Activated naive CD8-positive, alpha-beta T cell treated with anti-CD3 and anti-CD28 coated beads for 36 hours (primary cell): ENCODE data around the gene C5AR2. TPM values are rescaled to one million over a fixed set of nuclear protein-coding genes. Genes with fewer than 3 reads are reported as not detected.
A peak's percentile ranks its signal among the peaks of the same experiment; 100 is the strongest.

ENCODE experiments used
- DNase-seq: peaks from one replicate; pipeline ENCODE4 v3.0.0; 2021
- H3K27ac Mint-ChIP-seq: one replicate; pipeline ENCODE4 v1.8.0; 2022; ENCODE audit warnings: mild to moderate bottlenecking, moderate library complexity, mixed read lengths
- H3K27me3 Mint-ChIP-seq: one replicate; pipeline ENCODE4 v1.8.0; 2022; ENCODE audit warnings: mild to moderate bottlenecking, mixed read lengths
- H3K36me3 Mint-ChIP-seq: one replicate; pipeline ENCODE4 v1.8.0; 2021; ENCODE audit warnings: mild to moderate bottlenecking, mixed read lengths
- H3K4me1 Mint-ChIP-seq: one replicate; pipeline ENCODE4 v1.8.0; 2021; ENCODE audit warnings: mixed read lengths
- H3K4me3 Mint-ChIP-seq: one replicate; pipeline ENCODE4 v1.8.0; 2022; ENCODE audit warnings: mild to moderate bottlenecking, moderate library complexity, mixed read lengths
- H3K9me3 Mint-ChIP-seq: one replicate; pipeline ENCODE4 v1.8.0; 2022; ENCODE audit warnings: mixed read lengths
- total RNA-seq, 2 experiments: library from RNA; stranded (reverse); gene quantifications; one replicate each; pipeline ENCODE4 v1.2.3, GENCODE V29; 2021

The C5AR2 gene
- total RNA-seq, 2 experiments from 2014 or later, result not detected

GRCh38 chr19:47370045-47370611 is 38.2 kb downstream of the C5AR2 start:
- Mint-ChIP-seq H3K36me3 (peaks cover 7% of the 10 kb centered on the region), H3K9me3 (no peaks in the 10 kb centered on the region), H3K4me3 (no peak overlapping the region), H3K4me1 (no peaks in the 10 kb centered on the region), H3K27ac (no peak overlapping the region), H3K27me3 (no peaks in the 10 kb centered on the region)
- DNase-seq, result no peak

- no peak overlapping the region for H3K27ac Mint-ChIP-seq
- H3K36me3 Mint-ChIP-seq, result peaks cover 10% of the 10 kb centered on the region
- H3K9me3 Mint-ChIP-seq, result no peaks in the 10 kb centered on the region
- no peak for DNase-seq
- no peaks in the 10 kb centered on the region for H3K4me1 Mint-ChIP-seq
- no peak overlapping the region for H3K4me3 Mint-ChIP-seq
- H3K27me3 Mint-ChIP-seq, result no peaks in the 10 kb centered on the region
Measured at GRCh38 chr19:47371261-47371660, 39.3 kb downstream of the C5AR2 start.

GRCh38 chr19:47372603-47373002 is 40.6 kb downstream of the C5AR2 start:
- H3K9me3 Mint-ChIP-seq, result no peaks in the 10 kb centered on the region
- no peak overlapping the region for H3K4me3 Mint-ChIP-seq
- DNase-seq, result no peak
- no peaks in the 10 kb centered on the region for H3K4me1 Mint-ChIP-seq
- H3K36me3 Mint-ChIP-seq, result peaks cover 7% of the 10 kb centered on the region
- no peak overlapping the region for H3K27ac Mint-ChIP-seq
- H3K27me3 Mint-ChIP-seq, result no peaks in the 10 kb centered on the region

- H3K4me1 Mint-ChIP-seq, result no peaks in the 10 kb centered on the region
- H3K27me3 Mint-ChIP-seq, result no peaks in the 10 kb centered on the region
- H3K9me3 Mint-ChIP-seq, result no peaks in the 10 kb centered on the region
- H3K36me3 Mint-ChIP-seq, result peaks cover 7% of the 10 kb centered on the region
- DNase-seq, result no peak
- H3K27ac Mint-ChIP-seq, result no peak overlapping the region
- no peak overlapping the region for H3K4me3 Mint-ChIP-seq
Measured at GRCh38 chr19:47373246-47374240, 41.6 kb downstream of the C5AR2 start.

- H3K36me3 Mint-ChIP-seq, result peaks cover 7% of the 10 kb centered on the region
- H3K9me3 Mint-ChIP-seq, result no peaks in the 10 kb centered on the region
- peaks cover 2% of the 10 kb centered on the region for H3K4me1 Mint-ChIP-seq
- no peak overlapping the region for H3K27ac Mint-ChIP-seq
- no peak overlapping the region for H3K4me3 Mint-ChIP-seq
- H3K27me3 Mint-ChIP-seq, result no peaks in the 10 kb centered on the region
- DNase-seq, result no peak
Measured at GRCh38 chr19:47374876-47375693, 43.1 kb downstream of the C5AR2 start.

- Mint-ChIP-seq H3K27ac (no peak overlapping the region), H3K4me3 (no peak overlapping the region), H3K27me3 (no peaks in the 10 kb centered on the region), H3K9me3 (no peaks in the 10 kb centered on the region), H3K4me1 (peaks cover 8% of the 10 kb centered on the region), H3K36me3 (peaks cover 7% of the 10 kb centered on the region)
- DNase-seq, result no peak
Measured at GRCh38 chr19:47375694-47376588, 44.0 kb downstream of the C5AR2 start.

GRCh38 chr19:47376589-47377144 is 44.7 kb downstream of the C5AR2 start:
- H3K27me3 Mint-ChIP-seq, result no peaks in the 10 kb centered on the region
- no peak overlapping the region for H3K4me3 Mint-ChIP-seq
- DNase-seq, result no peak
- no peak overlapping the region for H3K27ac Mint-ChIP-seq
- H3K4me1 Mint-ChIP-seq, result peaks cover 14% of the 10 kb centered on the region
- peaks cover 12% of the 10 kb centered on the region for H3K36me3 Mint-ChIP-seq
- no peaks in the 10 kb centered on the region for H3K9me3 Mint-ChIP-seq

- H3K36me3 Mint-ChIP-seq, result peaks cover 13% of the 10 kb centered on the region
- DNase-seq, result no peak
- no peak overlapping the region for H3K4me3 Mint-ChIP-seq
- no peak overlapping the region for H3K27ac Mint-ChIP-seq
- H3K4me1 Mint-ChIP-seq, result peaks cover 16% of the 10 kb centered on the region
- H3K27me3 Mint-ChIP-seq, result no peaks in the 10 kb centered on the region
- no peaks in the 10 kb centered on the region for H3K9me3 Mint-ChIP-seq
Measured at GRCh38 chr19:47377208-47377701, 45.3 kb downstream of the C5AR2 start.

- Mint-ChIP-seq H3K27me3 (no peaks in the 10 kb centered on the region), H3K4me1 (peaks cover 16% of the 10 kb centered on the region), H3K9me3 (no peaks in the 10 kb centered on the region), H3K36me3 (peaks cover 15% of the 10 kb centered on the region), H3K27ac (no peak overlapping the region), H3K4me3 (no peak overlapping the region)
- no peak for DNase-seq
Measured at GRCh38 chr19:47377801-47378200, 45.8 kb downstream of the C5AR2 start.

- DNase-seq, result no peak
- H3K4me3 Mint-ChIP-seq, result no peak overlapping the region
- no peaks in the 10 kb centered on the region for H3K9me3 Mint-ChIP-seq
- peaks cover 17% of the 10 kb centered on the region for H3K36me3 Mint-ChIP-seq
- H3K4me1 Mint-ChIP-seq, result peaks cover 19% of the 10 kb centered on the region
- H3K27ac Mint-ChIP-seq, result no peak overlapping the region
- H3K27me3 Mint-ChIP-seq, result no peaks in the 10 kb centered on the region
Measured at GRCh38 chr19:47378246-47378645, 46.3 kb downstream of the C5AR2 start.

GRCh38 chr19:47379381-47379938 is 47.5 kb downstream of the C5AR2 start:
- Mint-ChIP-seq H3K27ac (no peak overlapping the region), H3K4me1 (peaks cover 23% of the 10 kb centered on the region), H3K4me3 (no peak overlapping the region), H3K36me3 (peaks cover 17% of the 10 kb centered on the region), H3K9me3 (no peaks in the 10 kb centered on the region), H3K27me3 (no peaks in the 10 kb centered on the region)
- no peak for DNase-seq

GRCh38 chr19:47380559-47380958 is 48.6 kb downstream of the C5AR2 start:
- H3K27me3 Mint-ChIP-seq, result no peaks in the 10 kb centered on the region
- DNase-seq, result no peak
- H3K9me3 Mint-ChIP-seq, result no peaks in the 10 kb centered on the region
- H3K36me3 Mint-ChIP-seq, result peaks cover 17% of the 10 kb centered on the region
- H3K4me1 Mint-ChIP-seq, result peaks cover 23% of the 10 kb centered on the region
- H3K27ac Mint-ChIP-seq, result no peak overlapping the region
- H3K4me3 Mint-ChIP-seq, result no peak overlapping the region

GRCh38 chr19:47381121-47381520 is 49.1 kb downstream of the C5AR2 start:
- H3K36me3 Mint-ChIP-seq, result peaks cover 15% of the 10 kb centered on the region

More at GRCh38 chr19:47381121-47381520, 49.1 kb downstream of the C5AR2 start:
- Mint-ChIP-seq H3K4me1 (peaks cover 23% of the 10 kb centered on the region), H3K4me3 (no peak overlapping the region), H3K9me3 (no peaks in the 10 kb centered on the region), H3K27ac (peak overlapping the region; percentile 16), H3K27me3 (no peaks in the 10 kb centered on the region)
- no peak for DNase-seq
